IMR-90 (cell line): ENCODE measurements around the gene ALK. TPM values are rescaled to one million over a fixed set of nuclear protein-coding genes. Genes with fewer than 3 reads are reported as not detected.
A peak's percentile ranks its signal among the peaks of the same experiment; 100 is the strongest.

ENCODE experiments used
- ATAC-seq: fragments of 200-7000 bp; cut with Tn5 transposase; 2 replicates; pipeline ENCODE4 v1.9.1; 2020; ENCODE audit warnings: low read depth, mild to moderate bottlenecking, moderate library complexity
- BruUV-seq: library from RNA; stranded (reverse); fragments of 400-500 nt; replicated peaks from 2 replicates; lab custom pipeline; 2021; lab: Mats Ljungman, UMichigan
- CTCF ChIA-PET: fragments of 300-600 bp; formaldehyde crosslinking; extraction: SDS; loops from one replicate; lab custom pipeline; 2021; ENCODE audit warnings: antibody characterized with exemption; lab: Yijun Ruan, JAX
- POLR2A ChIA-PET: fragments of 300-600 bp; sonication (Branson Sonifier 250); formaldehyde crosslinking; loops from one replicate; lab custom pipeline; 2022; ENCODE audit warnings: antibody characterized with exemption; ENCODE audit not compliant: unreplicated experiment; lab: Charles Lee
- DNase-seq: peaks from one replicate; pipeline ENCODE4 v3.0.0; 2013
- H2AFZ ChIP-seq: replicated peaks from 2 replicates; pipeline ENCODE3; 2013; ENCODE audit warnings: low read length, mild to moderate bottlenecking; ENCODE audit not compliant: poor library complexity
- H2AK5ac ChIP-seq: 2 replicates; pipeline ENCODE4 v1.6.1; 2013; ENCODE audit warnings: low read depth, low read length, inconsistent platforms
- H2AK9ac ChIP-seq: replicated peaks from 2 replicates; pipeline ENCODE3; 2013; ENCODE audit warnings: mild to moderate bottlenecking, low read depth, low read length, moderate library complexity; ENCODE audit not compliant: poor library complexity
- H2BK120ac ChIP-seq: 2 replicates; pipeline ENCODE4 v1.6.1; 2013; ENCODE audit warnings: low read depth, low read length, inconsistent platforms
- H2BK15ac ChIP-seq: 3 replicates; pipeline ENCODE4 v1.6.1; 2013; ENCODE audit warnings: low read depth, low read length, inconsistent platforms
- H2BK20ac ChIP-seq: 2 replicates; pipeline ENCODE4 v1.6.1; 2013; ENCODE audit warnings: low read depth, mild to moderate bottlenecking, inconsistent platforms, low read length, moderate library complexity
- H2BK5ac ChIP-seq: 2 replicates; pipeline ENCODE4 v1.6.1; 2013; ENCODE audit warnings: mild to moderate bottlenecking, low read depth, low read length, inconsistent platforms; ENCODE audit not compliant: poor library complexity, severe bottlenecking
- H3K14ac ChIP-seq: replicated peaks from 2 replicates; pipeline ENCODE4 v1.6.1; 2013; ENCODE audit warnings: low read depth, low read length, inconsistent platforms
- H3K18ac ChIP-seq: 2 replicates; pipeline ENCODE4 v1.6.1; 2013; ENCODE audit warnings: low read depth, low read length, control low read depth
- H3K23ac ChIP-seq: 2 replicates; pipeline ENCODE4 v1.6.1; 2013; ENCODE audit warnings: low read depth, low read length, inconsistent platforms
- H3K27ac ChIP-seq: 2 replicates; pipeline ENCODE4 v1.5.1; 2013; ENCODE audit warnings: mild to moderate bottlenecking, control low read depth, low read length; ENCODE audit not compliant: insufficient read depth
- H3K27me3 ChIP-seq: 2 replicates; pipeline ENCODE4 v1.6.1; 2013; ENCODE audit warnings: low read length; ENCODE audit not compliant: control insufficient read depth, insufficient read depth
- H3K36me3 ChIP-seq: 2 replicates; pipeline ENCODE4 v1.6.1; 2013; ENCODE audit warnings: low read length, mixed read lengths; ENCODE audit not compliant: control insufficient read depth, insufficient read depth
- H3K4ac ChIP-seq: 2 replicates; pipeline ENCODE4 v1.6.1; 2013; ENCODE audit warnings: low read depth, low read length, inconsistent platforms
- H3K4me1 ChIP-seq: 2 replicates; pipeline ENCODE4 v1.6.1; 2013; ENCODE audit warnings: low read length, mixed read lengths; ENCODE audit not compliant: control insufficient read depth, insufficient read depth
- H3K4me2 ChIP-seq: 2 replicates; pipeline ENCODE4 v1.6.1; 2013; ENCODE audit warnings: low read depth, mild to moderate bottlenecking, control low read depth, low read length, moderate library complexity
- H3K4me3 ChIP-seq: 2 replicates; pipeline ENCODE4 v1.5.1; 2013; ENCODE audit warnings: low read depth, mild to moderate bottlenecking, control low read depth, low read length, moderate library complexity; ENCODE audit not compliant: insufficient read depth
- H3K56ac ChIP-seq: 2 replicates; pipeline ENCODE4 v1.6.1; 2013; ENCODE audit warnings: low read length, inconsistent platforms; ENCODE audit not compliant: insufficient read depth; ENCODE audit errors: extremely low read depth
- H3K79me1 ChIP-seq, 2 experiments: 2 replicates each; pipeline ENCODE4 v1.6.1; 2013; ENCODE audit warnings: low read length in 2 of 2, inconsistent platforms in 1 of 2, low read depth in 1 of 2
- H3K9ac ChIP-seq: 2 replicates; pipeline ENCODE4 v1.6.1; 2013; ENCODE audit warnings: low read depth, low read length, control low read depth
- H3K9me1 ChIP-seq: 2 replicates; pipeline ENCODE4 v1.6.1; 2013; ENCODE audit warnings: low read length, inconsistent platforms; ENCODE audit not compliant: insufficient read depth
- H3K9me3 ChIP-seq: 2 replicates; pipeline ENCODE4 v1.6.1; 2013; ENCODE audit warnings: low read length; ENCODE audit not compliant: control insufficient read depth, insufficient read depth
- H4K20me1 ChIP-seq: 2 replicates; pipeline ENCODE4 v1.6.1; 2013; ENCODE audit warnings: low read length, inconsistent platforms; ENCODE audit not compliant: insufficient read depth
- H4K5ac ChIP-seq: 2 replicates; pipeline ENCODE4 v1.6.1; 2013; ENCODE audit warnings: mild to moderate bottlenecking, low read depth, low read length, control low read depth
- H4K8ac ChIP-seq, 2 experiments: 2 replicates each; pipeline ENCODE4 v1.6.1; 2013; ENCODE audit warnings: low read depth in 2 of 2, low read length in 2 of 2, control low read depth in 1 of 2, inconsistent platforms in 1 of 2
- H4K91ac ChIP-seq: 2 replicates; pipeline ENCODE4 v1.6.1; 2013; ENCODE audit warnings: low read depth, low read length, inconsistent platforms; ENCODE audit not compliant: insufficient read depth
- CHD1 ChIP-seq: IDR thresholded peaks from 2 replicates; pipeline ENCODE4 v1.6.1; 2012; ENCODE audit warnings: low read depth, low read length, improper control_type of control experiment
- FOS ChIP-seq: fragments of 150-350 bp; IDR thresholded peaks from 2 replicates; pipeline ENCODE4 v1.6.1; 2016; ENCODE audit warnings: low read depth, low read length
- WGBS, 2 experiments: methylation state at CpG; one replicate each; pipeline versions ENCODE4 v1.1.5 to v1.1.7; 2013; ENCODE audit warnings: missing lambda C conversion rate in 2 of 2; ENCODE audit not compliant: insufficient read length in 1 of 2; ENCODE audit errors: extremely low coverage in 2 of 2; 5-methylcytosine and 5-hydroxymethylcytosine counted together
- dilution Hi-C: fragments of 300-500 bp; cut with HindIII; formaldehyde crosslinking; loops from one replicate; pipeline ENCODE4 v1.14.3; 2018; ENCODE audit warnings: low sequenced_read_pairs; ENCODE audit not compliant: unreplicated experiment
- in situ Hi-C: fragments of 300-500 bp; cut with MboI; formaldehyde crosslinking; loops from 3 replicates; pipeline ENCODE4 v1.14.3; 2019; ENCODE audit warnings: low sequenced_read_pairs, inconsistent platforms, mixed read lengths
- intact Hi-C: fragments of 100-400 bp; cut with micrococcal nuclease; formaldehyde crosslinking; loops from 2 replicates; pipeline ENCODE4 v1.10.0; 2022
- polyA plus RNA-seq, 3 experiments: library from polyadenylated mRNA; depleted of rRNA; stranded (reverse); fragments of >200 nt; gene quantifications; 2 replicates each; pipeline ENCODE4 v1.2.3, GENCODE V29; 2012; ENCODE audit warnings: low replicate concordance in 1 of 3
- total RNA-seq: library from RNA; depleted of rRNA; stranded (reverse); fragments of >200 nt; gene quantifications from 2 replicates; pipeline ENCODE4 v1.2.3, GENCODE V29; 2012

ALK gene
- total and polyA plus RNA-seq, 2 of the 4 experiments (the other 2 are of a cell fraction), result not detected

GRCh38 chr2:29187926-29188325, 733.5 kb downstream of the ALK start:
- intact Hi-C loops (no loop called here), dilution Hi-C loops (no loop called here), in situ Hi-C loops (no loop called here)
- no peak overlapping the region for H2BK20ac ChIP-seq
- 0 out of 2 replicates have a peak, but pooled peaks cover 2% of the 10 kb centered on the region for H3K4me1 ChIP-seq
- no peak overlapping the region for H2AK9ac ChIP-seq
- no peak overlapping the region for H3K4ac ChIP-seq
- H3K9me3 ChIP-seq, result no peaks in the 10 kb centered on the region; the same call in 1 of the 2 replicates
- H4K5ac ChIP-seq, result no peak overlapping the region
- no peak overlapping the region for H3K56ac ChIP-seq
- H3K4me3 ChIP-seq, result no peak overlapping the region
- no peak overlapping the region for H3K27ac ChIP-seq
- no peak overlapping the region for H2AFZ ChIP-seq
- peaks cover 4% of the 10 kb centered on the region for H3K36me3 ChIP-seq
- no peak overlapping the region for H3K18ac ChIP-seq
- no peak overlapping the region for H2BK5ac ChIP-seq
- WGBS, 2 experiments, result no CpG with 5 or more reads among the region's 2 CpGs
- no peak overlapping the region for H3K14ac ChIP-seq
- H4K8ac ChIP-seq, result no peak overlapping the region
- BruUV-seq, result no TSS peak
- H4K20me1 ChIP-seq, result no peaks in the 10 kb centered on the region
- peaks cover 0 to 4% of the 10 kb centered on the region in 2 experiments; a peak in 1 of 4 replicates for H3K79me1 ChIP-seq
- POLR2A ChIA-PET, result no interaction called here
- H3K9me1 ChIP-seq, result no peaks in the 10 kb centered on the region
- no peaks in the 10 kb centered on the region for H3K27me3 ChIP-seq
- ATAC-seq (peak; percentile 35; the same call in 1 of the 2 replicates), DNase-seq (peak; percentile 53)
- H2BK120ac ChIP-seq, result no peak overlapping the region
- no peak overlapping the region for H3K9ac ChIP-seq
- H2AK5ac ChIP-seq, result no peak overlapping the region
- H3K4me2 ChIP-seq, result no peak overlapping the region
- H2BK15ac ChIP-seq, result no peak overlapping the region
- no peak for TF ChIP-seq CHD1
- TF ChIP-seq FOS, result peak; percentile 43; the same call in 1 of the 2 replicates
- no peak overlapping the region for H4K91ac ChIP-seq
- CTCF ChIA-PET, result no interaction called here
- H3K23ac ChIP-seq, result no peak overlapping the region
